Measurements from ENCODE around the gene UBFD1.
"Not testable (repeated sequence)": the region's sequence is repeated elsewhere in the genome, so short reads cannot be mapped to it uniquely, and the experiment has no call there.

Gene UBFD1

GRCh38 chr16:23564575-23565363, 7.2 kb downstream of the UBFD1 start:
- DNase-seq (ENCODE audit: low read depth in 4 of 4, low spot score in 1 of 4), result no peak

- DNase-seq (ENCODE audit: low read depth in 4 of 4, low spot score in 1 of 4), result no peak
Measured at GRCh38 chr16:23566724-23567123, 9.2 kb downstream of the UBFD1 start.

DNA sequence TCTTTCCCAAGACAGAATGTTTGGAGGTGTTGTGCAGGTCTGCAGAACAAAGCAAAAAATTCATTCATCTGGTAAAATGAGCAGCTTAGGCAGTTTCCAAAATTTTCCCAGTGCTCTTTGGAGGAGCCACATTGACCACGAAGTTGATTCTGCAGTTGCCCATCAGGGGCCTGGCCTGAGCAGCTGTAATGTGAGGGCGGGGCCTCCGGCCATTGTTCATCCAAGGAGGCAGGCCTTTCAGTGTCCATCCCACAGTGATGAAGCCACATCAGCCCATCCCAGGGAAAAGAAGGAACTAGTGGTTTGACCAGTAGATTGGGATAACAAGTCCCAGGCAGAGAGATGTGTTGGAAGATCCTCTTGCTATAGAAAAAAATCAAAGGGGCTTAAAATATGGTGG, 10.1 kb downstream of the UBFD1 start:
- DNase-seq (ENCODE audit: low read depth in 4 of 4, low spot score in 1 of 4), result no peak

- DNase-seq (ENCODE audit: low read depth in 4 of 4, low spot score in 1 of 4), result no peak
Measured at GRCh38 chr16:23570992-23571632, 13.6 kb downstream of the UBFD1 start.

GRCh38 chr16:23571895-23572294, 14.4 kb downstream of the UBFD1 start:
- DNase-seq (ENCODE audit: low read depth in 4 of 4, low spot score in 1 of 4), result no peak

DNA sequence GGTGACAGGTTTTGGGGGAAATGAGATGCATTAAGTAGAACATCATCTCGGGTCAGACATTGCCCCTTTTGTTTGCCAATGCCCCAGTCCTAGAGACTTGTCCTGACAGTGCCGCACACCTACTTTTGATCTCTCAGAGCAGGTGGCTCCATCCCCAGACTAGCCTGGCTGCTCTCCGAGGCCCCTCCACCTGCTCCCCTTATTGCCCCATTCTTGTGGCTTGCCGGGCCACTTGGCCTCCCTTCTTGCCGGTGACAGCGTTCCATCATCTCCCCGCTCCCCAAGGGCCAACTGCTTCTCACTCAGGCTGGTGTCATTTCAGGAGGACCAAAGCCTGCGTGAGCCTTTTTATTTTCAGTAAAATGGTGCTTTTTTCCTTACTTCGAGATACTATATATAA, 14.9 kb downstream of the UBFD1 start:
- DNase-seq (ENCODE audit: low read depth in 4 of 4, low spot score in 1 of 4), result no peak

DNA sequence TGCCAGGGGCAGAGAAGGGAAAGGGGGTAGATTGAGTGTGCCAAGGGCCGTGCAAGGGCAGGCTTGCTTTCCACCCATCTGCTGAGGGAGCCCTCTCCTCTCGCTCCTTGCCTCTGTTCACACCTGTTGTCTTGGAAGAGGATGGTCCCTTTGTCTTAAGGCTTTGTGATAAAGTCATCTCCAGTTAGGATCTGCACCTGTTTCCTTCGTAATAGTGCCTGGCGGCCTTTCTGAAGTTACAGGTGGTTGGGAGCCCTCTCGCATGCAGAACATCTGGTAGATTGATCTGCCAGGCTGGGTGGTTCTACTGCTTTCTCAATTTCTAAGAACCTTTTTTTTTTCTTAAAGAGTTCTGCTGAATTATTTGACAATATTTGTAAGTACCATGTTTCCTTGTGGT, 16.3 kb downstream of the UBFD1 start:
- DNase-seq (ENCODE audit: low read depth in 4 of 4, low spot score in 1 of 4), result no peak

- DNase-seq (ENCODE audit: low read depth in 4 of 4, low spot score in 1 of 4), result no peak
Measured at GRCh38 chr16:23575834-23576233, 18.3 kb downstream of the UBFD1 start.

DNA sequence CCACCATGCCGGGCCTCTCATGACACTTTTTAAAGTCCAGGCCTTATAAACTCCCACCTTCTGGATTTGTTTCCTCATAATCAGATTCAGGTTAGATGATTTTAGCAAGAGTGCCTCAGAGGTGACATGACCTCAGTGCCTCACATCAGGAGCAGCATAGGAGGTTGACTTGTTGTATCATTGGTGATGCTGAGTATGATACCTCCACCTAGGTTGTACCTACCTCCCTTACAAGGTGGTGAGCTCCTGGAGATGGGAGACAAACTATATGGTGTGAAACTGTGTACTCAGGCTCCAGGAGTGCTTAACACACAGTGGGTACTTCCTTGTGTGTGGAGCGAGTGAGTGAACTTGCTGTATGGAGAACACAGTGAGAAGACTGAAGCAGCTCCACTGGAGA, 20.0 kb downstream of the UBFD1 start:
- no peak for DNase-seq (ENCODE audit: low read depth in 4 of 4, low spot score in 1 of 4)

- no peak for DNase-seq (ENCODE audit: low read depth in 4 of 4, low spot score in 1 of 4)
Measured at GRCh38 chr16:23578101-23578830, 20.7 kb downstream of the UBFD1 start.

DNA sequence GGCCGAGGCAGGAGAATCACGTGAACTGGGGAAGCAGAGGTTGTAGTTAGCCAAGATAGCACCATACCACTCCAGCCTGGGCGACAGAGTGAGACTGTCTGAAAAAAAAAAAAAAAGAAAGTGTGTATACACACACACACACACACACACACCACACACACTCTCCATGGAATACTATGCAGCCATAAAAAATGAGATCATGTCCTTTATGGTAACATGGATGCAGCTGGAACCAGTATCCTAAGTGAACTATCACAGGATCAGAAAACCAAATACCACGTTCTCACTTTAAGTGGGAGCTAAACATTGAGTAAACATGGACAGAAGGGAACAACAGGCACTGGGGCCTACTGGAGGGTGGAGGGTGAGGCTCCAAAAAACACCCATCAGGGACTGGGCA, 21.8 kb downstream of the UBFD1 start:
- DNase-seq (ENCODE audit: low read depth in 4 of 4, low spot score in 1 of 4), result no peak

- DNase-seq (ENCODE audit: low read depth in 4 of 4, low spot score in 1 of 4), result no peak
Measured at GRCh38 chr16:23580391-23580790, 22.9 kb downstream of the UBFD1 start.

DNA sequence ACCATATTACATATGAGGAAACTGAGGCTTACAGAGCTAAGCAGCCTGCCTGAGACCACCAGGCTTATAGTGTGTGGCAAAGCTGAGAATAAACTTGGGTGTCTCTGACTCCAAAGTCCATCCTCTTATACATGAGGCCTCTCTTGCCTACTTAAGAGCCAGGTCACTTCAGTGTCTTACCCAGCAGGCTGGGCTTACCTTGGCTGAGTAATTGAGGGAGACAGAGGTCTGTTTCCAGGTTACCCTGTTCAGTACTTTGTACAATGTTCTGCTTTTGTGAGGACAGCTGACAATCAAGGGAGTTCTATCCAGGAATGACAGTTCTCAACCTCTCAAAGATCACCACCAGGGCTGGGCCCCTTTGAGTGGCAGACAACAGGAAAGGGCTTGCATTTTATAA, 24.2 kb downstream of the UBFD1 start:
- no peak for DNase-seq (ENCODE audit: low read depth in 4 of 4, low spot score in 1 of 4)

DNA sequence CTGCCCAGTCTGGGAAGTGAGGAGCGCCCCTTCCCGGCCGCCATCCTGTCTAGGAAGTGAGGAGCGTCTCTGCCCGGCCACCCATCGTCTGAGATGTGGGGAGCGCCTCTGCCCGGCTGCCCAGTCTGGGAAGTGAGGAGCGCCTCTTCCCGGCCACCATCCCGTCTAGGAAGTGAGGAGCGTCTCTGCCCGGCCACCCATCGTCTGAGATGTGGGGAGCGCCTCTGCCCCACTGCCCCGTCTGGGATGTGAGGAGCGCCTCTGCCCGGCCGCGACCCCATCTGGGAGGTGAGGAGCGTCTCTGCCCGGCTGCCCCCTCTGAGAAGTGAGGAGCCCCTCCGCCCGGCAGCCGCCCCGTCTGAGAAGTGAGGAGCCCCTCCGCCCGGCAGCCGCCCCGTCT, 25.7 kb downstream of the UBFD1 start:
- DNase-seq (ENCODE audit: low read depth in 4 of 4, low spot score in 1 of 4), result not testable (repeated sequence)

DNA sequence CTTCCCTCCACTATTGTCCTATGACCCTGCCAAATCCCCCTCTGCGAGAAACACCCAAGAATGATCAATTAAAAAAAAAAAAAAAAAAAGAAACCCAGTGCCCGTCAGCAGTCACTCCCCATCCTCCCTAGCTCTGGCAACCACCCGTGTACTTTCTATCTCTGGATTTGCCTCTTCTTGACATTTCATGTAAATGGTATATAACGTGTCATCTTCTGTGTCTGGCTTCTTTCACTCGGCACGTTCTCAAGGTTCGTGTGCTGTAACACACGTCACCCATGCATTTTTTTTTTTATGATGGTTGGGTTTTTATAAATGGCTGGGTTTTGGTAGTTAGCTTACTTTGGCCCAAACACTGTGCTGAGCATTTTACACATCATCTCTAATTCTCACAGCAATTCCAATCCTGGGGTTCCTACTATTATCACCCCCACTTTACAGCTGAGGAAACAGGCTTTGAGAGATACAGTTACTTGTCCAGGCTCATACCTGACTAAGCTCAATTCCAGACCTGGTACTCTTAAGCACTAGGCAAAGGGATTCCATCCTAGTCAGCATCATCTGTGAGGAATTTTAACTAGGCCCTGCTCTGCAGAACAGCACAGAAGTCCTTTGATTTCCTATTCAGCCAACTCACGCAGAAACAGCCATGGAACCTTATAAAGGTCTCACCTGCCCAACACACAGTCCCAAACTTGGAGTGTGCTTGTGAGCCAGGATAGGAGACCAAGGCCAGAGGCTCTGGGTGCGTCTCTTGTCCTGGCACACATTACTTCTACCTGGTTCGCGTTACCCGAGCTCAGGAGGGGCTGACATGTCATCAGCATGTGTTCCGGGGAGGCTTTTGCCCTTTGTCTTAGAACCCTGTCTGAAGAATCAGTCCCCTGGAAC, 26.9 kb downstream of the UBFD1 start:
- DNase-seq (ENCODE audit: low read depth in 4 of 4, low spot score in 1 of 4), result no peak

GRCh38 chr16:23587726-23588125, 30.2 kb downstream of the UBFD1 start:
- DNase-seq (ENCODE audit: low read depth in 4 of 4, low spot score in 1 of 4), result no peak

DNA sequence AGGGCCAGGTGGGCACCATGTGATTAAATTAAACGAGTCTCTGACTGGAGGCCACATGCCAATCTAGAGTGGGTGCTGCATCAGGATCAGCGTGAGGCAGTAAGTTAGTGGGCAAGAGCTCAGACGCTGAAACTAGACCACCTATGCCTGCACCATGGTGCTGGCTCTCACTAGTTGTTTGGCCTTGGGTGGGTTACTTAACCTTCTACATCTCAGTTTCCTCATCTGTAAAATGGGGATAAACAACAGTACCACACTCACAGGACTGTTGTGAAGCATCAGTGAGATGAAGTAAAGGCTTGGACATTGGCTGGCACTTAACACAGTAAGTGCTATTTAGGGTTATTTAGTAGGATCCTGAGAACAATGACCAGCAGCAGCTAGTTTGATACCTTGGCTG, 32.7 kb downstream of the UBFD1 start:
- no peak for DNase-seq (ENCODE audit: low read depth in 4 of 4, low spot score in 1 of 4)

DNA sequence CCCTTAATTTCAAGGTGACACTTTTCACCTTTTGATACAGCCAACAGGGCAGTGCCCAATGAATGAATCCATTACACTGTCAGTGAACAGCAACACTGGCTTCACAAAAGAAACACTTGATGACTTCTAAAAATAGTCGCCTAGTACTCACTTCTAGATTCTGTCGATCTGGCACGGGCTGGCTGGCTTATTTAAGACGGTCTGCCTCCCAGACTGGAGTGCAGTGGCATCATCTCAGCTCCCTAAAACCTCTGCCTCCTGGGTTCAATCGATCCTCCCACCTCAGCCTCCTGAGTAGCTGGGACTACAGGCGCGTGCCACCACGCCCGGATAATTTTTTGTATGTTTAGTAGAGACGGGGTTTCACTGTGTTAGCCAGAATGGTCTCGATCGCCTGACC, 36.7 kb downstream of the UBFD1 start:
- no peak for DNase-seq (ENCODE audit: low read depth in 4 of 4, low spot score in 1 of 4)

DNA sequence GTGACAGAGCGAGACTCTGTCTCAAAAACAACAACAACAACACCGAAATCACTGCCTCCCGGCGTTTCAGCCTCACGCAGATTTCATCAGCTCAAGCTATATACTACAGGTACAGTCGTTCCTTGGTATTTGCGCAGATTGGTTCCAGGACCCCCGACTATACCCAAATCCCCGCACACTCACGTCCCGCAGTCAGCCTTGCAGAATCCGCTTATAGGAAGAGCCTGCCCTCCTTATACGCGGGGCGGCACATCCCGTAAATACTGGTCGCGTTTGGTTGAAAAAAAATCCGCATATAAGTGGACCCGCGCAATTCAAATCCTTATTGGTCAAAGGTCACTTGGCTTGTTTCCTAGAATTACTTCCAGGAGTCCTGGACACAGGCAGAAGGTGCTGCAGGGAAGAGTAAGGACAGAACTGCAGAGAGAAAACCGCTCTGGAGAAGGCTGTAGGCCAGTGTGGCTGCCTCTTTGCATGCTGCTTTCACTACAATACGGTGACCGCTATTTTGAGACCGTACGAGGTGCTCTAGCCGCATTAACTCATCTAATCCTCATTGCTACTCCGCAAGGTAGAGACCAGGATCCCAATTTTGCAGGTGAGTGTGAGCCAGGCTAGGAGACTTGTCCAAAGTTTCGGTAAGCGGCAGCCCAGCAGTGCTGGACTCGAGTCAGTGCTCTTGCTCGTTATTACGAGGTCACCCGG, 37.9 kb downstream of the UBFD1 start:
- no peak for DNase-seq (ENCODE audit: low read depth in 4 of 4, low spot score in 1 of 4)

DNA sequence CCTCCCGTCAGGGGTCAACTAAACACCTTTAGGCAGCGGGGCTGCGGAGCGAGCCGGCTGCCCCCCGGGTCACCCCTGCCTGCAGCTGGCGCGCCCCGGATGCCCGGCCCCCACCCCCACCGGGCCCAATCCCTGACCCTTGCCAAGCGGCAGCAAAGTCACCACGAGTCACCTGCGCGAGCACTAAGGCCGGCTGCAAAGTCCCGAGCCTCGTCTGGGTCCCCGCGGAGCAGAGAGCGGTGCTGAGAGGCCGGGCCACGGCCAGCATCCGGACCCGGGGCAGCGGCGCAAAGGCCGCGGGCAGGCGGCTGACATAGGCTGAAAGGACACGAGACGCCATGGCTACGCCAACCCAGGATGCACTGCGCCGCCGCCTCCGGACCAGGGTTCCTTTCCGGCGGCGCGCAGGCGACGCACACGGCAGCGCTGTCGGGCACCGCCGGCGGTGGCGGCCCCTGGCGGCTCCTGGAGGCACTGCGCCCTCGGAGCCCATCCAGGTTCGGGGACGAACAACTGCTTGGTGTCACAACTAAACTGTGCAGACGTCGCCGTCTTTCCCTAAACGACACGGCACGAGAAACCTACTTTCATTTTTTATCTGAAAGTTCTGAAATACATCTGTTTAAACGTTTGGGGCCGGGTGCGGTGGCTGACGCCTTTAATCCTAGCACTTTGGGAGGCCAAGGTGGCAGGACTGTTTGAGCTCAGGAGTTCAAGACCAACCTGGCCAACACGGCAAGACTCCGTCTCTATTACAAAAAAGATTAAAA, 38.6 kb downstream of the UBFD1 start, which contains the start of gene NDUFAB1:
NDUFAB1 (minus strand) TSS at position 366 of the 770 bp plus-strand sequence; CDS start at position 340, 26 bp downstream.
- peak; percentile 80 to 92 (median 85) for DNase-seq (ENCODE audit: low read depth in 4 of 4, low spot score in 1 of 4)
